ENCODE measurements around the gene RBM38.
"Not testable (repeated sequence)": the region's sequence is repeated elsewhere in the genome, so short reads cannot be mapped to it uniquely, and the experiment has no call there.

Gene RBM38

GRCh38 chr20:57390604-57391438 lies at the start of gene RBM38:
TSS of gene RBM38 (plus strand) at chr20:57391396. CDS start at chr20:57391582, 186 bp downstream.
- peak within 1 kb of the TSS; percentile 67 to 68 for H3K4me3 ChIP-seq (replicated peaks in 1 of 2; ENCODE audit: low read depth in 2 of 2, low read length in 2 of 2)
- peak; percentile 58 to 72 for DNase-seq (ENCODE audit: low read depth in 2 of 2)
- no peak for TF ChIP-seq CTCF (IDR thresholded peaks at IDR 0.05; ENCODE audit: low read depth, low read length)

GRCh38 chr20:57341663-57342062 lies 49.5 kb upstream of the RBM38 start:
- DNase-seq (ENCODE audit: low read depth in 2 of 2): no peak
- H3K4me3 ChIP-seq (replicated peaks in 1 of 2; ENCODE audit: low read depth in 2 of 2, low read length in 2 of 2): no peak overlapping the region
- no peak for TF ChIP-seq CTCF (IDR thresholded peaks at IDR 0.05; ENCODE audit: low read depth, low read length)

- no peak for TF ChIP-seq CTCF (IDR thresholded peaks at IDR 0.05; ENCODE audit: low read depth, low read length)
- DNase-seq (ENCODE audit: low read depth in 2 of 2): peak; percentile 20 to 37
- H3K4me3 ChIP-seq (replicated peaks in 1 of 2; ENCODE audit: low read depth in 2 of 2, low read length in 2 of 2): no peak overlapping the region
These were observed 48.4 kb upstream of the RBM38 start for GRCh38 chr20:57342829-57343228.

- peak; percentile 80 to 91 for DNase-seq (ENCODE audit: low read depth in 2 of 2)
- peak; percentile 70 for TF ChIP-seq CTCF (IDR thresholded peaks at IDR 0.05; ENCODE audit: low read depth, low read length)
- no peak overlapping the region for H3K4me3 ChIP-seq (replicated peaks in 1 of 2; ENCODE audit: low read depth in 2 of 2, low read length in 2 of 2)
These were observed 44.7 kb upstream of the RBM38 start for GRCh38 chr20:57346477-57346876.

GRCh38 chr20:57347393-57347792 lies 43.8 kb upstream of the RBM38 start:
- no peak for TF ChIP-seq CTCF (IDR thresholded peaks at IDR 0.05; ENCODE audit: low read depth, low read length)
- no peak overlapping the region for H3K4me3 ChIP-seq (replicated peaks in 1 of 2; ENCODE audit: low read depth in 2 of 2, low read length in 2 of 2)
- no peak for DNase-seq (ENCODE audit: low read depth in 2 of 2)

- DNase-seq (ENCODE audit: low read depth in 2 of 2); H3K4me3 ChIP-seq (replicated peaks in 1 of 2; ENCODE audit: low read depth in 2 of 2, low read length in 2 of 2): not testable (repeated sequence)
These were observed 42.8 kb upstream of the RBM38 start for GRCh38 chr20:57348200-57348921.

- not testable (repeated sequence) for DNase-seq (ENCODE audit: low read depth in 2 of 2); H3K4me3 ChIP-seq (replicated peaks in 1 of 2; ENCODE audit: low read depth in 2 of 2, low read length in 2 of 2)
These were observed 42.1 kb upstream of the RBM38 start for GRCh38 chr20:57348922-57349574.

Data from cardiac fibroblast (primary cell).